Stimulated activated effector memory CD8-positive, alpha-beta T cell treated with anti-CD3 and anti-CD28 coated beads, Interleukin-12 subunit alpha, Interleukin-12 subunit beta, amount 100 ng/mL, for 72 hours (primary cell): ENCODE results near the gene PCARE.
"Not testable (repeated sequence)": the region's sequence is repeated elsewhere in the genome, so short reads cannot be mapped to it uniquely, and the experiment has no call there.

Source experiments
- ATAC-seq: fragments of 150-1000 bp; cut with Tn5 transposase; 2 replicates; pipeline ENCODE4 v1.10.0; 2021
- DNase-seq, 2 donors: peaks; one replicate each; pipeline ENCODE4 v3.0.0; 2021 to 2022; ENCODE audit warnings: low spot score in 2 of 2
- H3K27ac Mint-ChIP-seq: one replicate; pipeline ENCODE4 v1.8.0; 2022; ENCODE audit warnings: mild to moderate bottlenecking, mixed read lengths
- H3K36me3 Mint-ChIP-seq: one replicate; pipeline ENCODE4 v1.8.0; 2022; ENCODE audit warnings: mild to moderate bottlenecking, mixed read lengths
- H3K4me1 Mint-ChIP-seq: one replicate; pipeline ENCODE4 v1.8.0; 2022; ENCODE audit warnings: mixed read lengths
- H3K4me3 Mint-ChIP-seq: one replicate; pipeline ENCODE4 v1.8.0; 2022; ENCODE audit warnings: mild to moderate bottlenecking, mixed read lengths
- H3K9me3 Mint-ChIP-seq: one replicate; pipeline ENCODE4 v1.8.0; 2022; ENCODE audit warnings: mixed read lengths

The PCARE gene

DNA sequence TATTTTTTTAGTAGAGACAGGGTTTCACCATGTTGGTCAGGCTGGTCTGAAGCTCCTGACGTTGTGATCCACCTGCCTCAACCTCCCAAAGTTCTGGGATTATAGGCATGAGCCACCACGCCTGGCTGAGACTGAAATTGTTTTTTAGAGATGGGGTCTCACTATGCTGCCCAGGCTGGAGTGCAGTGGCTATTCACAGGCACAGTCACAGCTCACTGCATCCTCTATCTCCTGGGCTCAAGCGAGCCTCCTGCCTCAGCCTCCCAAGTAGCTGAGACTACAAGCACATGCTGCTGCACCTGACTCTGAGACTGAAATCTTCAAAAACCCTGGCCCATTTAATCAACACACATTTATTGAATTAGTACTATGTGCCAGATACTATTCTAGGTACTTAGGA is 33.2 kb upstream of the PCARE start:
- not testable (repeated sequence) for ATAC-seq, H3K36me3 Mint-ChIP-seq, H3K27ac Mint-ChIP-seq, H3K9me3 Mint-ChIP-seq, H3K4me3 Mint-ChIP-seq
- H3K4me1 Mint-ChIP-seq, result peaks cover 19% of the 10 kb centered on the region
- peak in 1 of 2 donors; percentile 25 for DNase-seq

- H3K9me3 Mint-ChIP-seq, result no peaks in the 10 kb centered on the region
- no peak overlapping the region for H3K4me3 Mint-ChIP-seq
- H3K36me3 Mint-ChIP-seq, result no peaks in the 10 kb centered on the region
- DNase-seq, result peak in 1 of 2 donors; percentile 29
- peaks cover 19% of the 10 kb centered on the region for H3K4me1 Mint-ChIP-seq
- ATAC-seq, result no peak
- H3K27ac Mint-ChIP-seq, result no peak overlapping the region
These were observed 32.7 kb upstream of the PCARE start for GRCh38 chr2:29106980-29107388.

DNA sequence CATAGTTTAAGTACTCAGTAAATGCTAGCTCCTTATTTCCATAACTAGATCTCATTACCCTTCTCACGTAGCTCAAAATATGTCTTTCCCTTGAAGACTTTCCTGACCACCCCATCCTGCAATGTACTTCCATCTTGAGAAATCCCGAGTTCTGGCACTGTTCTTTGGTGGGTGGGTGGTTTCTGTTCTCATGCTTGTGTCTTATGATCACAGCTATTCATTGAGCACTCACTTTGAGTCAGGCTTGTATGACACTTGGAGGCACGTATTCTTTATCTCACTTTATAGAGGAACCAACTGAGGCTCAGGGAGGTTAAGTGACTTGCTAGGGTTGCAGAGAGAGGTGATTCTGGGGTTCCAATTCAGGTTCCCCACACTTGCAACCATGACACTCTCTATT is 31.9 kb upstream of the PCARE start:
- peak in 1 of 2 donors; percentile 43 for DNase-seq
- no peak for ATAC-seq
- no peaks in the 10 kb centered on the region for H3K9me3 Mint-ChIP-seq
- H3K4me1 Mint-ChIP-seq, result peaks cover 14% of the 10 kb centered on the region
- no peaks in the 10 kb centered on the region for H3K36me3 Mint-ChIP-seq
- no peak overlapping the region for H3K27ac Mint-ChIP-seq
- H3K4me3 Mint-ChIP-seq, result no peak overlapping the region

GRCh38 chr2:29105375-29105774 is 31.1 kb upstream of the PCARE start:
- Mint-ChIP-seq H3K4me3 (no peak overlapping the region), H3K4me1 (peaks cover 8% of the 10 kb centered on the region), H3K36me3 (no peaks in the 10 kb centered on the region), H3K27ac (no peak overlapping the region), H3K9me3 (no peaks in the 10 kb centered on the region)
- DNase-seq, result peak in 1 of 2 donors; percentile 28
- ATAC-seq, result no peak

DNA sequence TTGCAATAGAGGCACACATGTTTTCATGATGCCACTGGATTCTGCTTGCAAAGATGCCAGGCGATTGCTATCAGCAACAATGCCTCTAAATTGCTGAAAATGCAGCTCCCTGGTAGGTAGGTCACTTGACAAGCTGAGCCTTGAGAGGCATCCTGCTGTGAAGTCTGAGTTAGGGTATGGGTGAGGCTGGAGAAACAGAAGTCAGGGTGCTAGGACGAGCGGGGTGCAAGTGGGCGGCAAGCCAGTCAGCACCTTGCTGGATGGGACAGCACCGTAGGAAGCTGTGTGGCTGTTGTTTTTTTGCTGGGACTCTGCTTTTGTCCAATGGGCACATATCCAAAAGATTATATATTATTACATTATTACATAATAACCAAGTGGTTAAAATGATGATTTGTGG is 30.4 kb upstream of the PCARE start:
- no peak for DNase-seq
- Mint-ChIP-seq H3K4me1 (peaks cover 3% of the 10 kb centered on the region), H3K27ac (no peak overlapping the region), H3K4me3 (no peak overlapping the region), H3K36me3 (no peaks in the 10 kb centered on the region), H3K9me3 (no peaks in the 10 kb centered on the region)
- no peak for ATAC-seq

GRCh38 chr2:29100564-29100963 is 26.2 kb upstream of the PCARE start:
- no peak overlapping the region for H3K4me3 Mint-ChIP-seq
- H3K36me3 Mint-ChIP-seq, result no peaks in the 10 kb centered on the region
- no peak overlapping the region for H3K27ac Mint-ChIP-seq
- H3K4me1 Mint-ChIP-seq, result no peaks in the 10 kb centered on the region
- no peak for ATAC-seq
- H3K9me3 Mint-ChIP-seq, result no peaks in the 10 kb centered on the region
- no peak for DNase-seq

GRCh38 chr2:29097569-29097968 is 23.2 kb upstream of the PCARE start:
- no peaks in the 10 kb centered on the region for H3K4me1 Mint-ChIP-seq
- DNase-seq (no peak), ATAC-seq (no peak)
- H3K4me3 Mint-ChIP-seq, result no peak overlapping the region
- H3K9me3 Mint-ChIP-seq, result no peaks in the 10 kb centered on the region
- H3K36me3 Mint-ChIP-seq, result no peaks in the 10 kb centered on the region
- H3K27ac Mint-ChIP-seq, result no peak overlapping the region

DNA sequence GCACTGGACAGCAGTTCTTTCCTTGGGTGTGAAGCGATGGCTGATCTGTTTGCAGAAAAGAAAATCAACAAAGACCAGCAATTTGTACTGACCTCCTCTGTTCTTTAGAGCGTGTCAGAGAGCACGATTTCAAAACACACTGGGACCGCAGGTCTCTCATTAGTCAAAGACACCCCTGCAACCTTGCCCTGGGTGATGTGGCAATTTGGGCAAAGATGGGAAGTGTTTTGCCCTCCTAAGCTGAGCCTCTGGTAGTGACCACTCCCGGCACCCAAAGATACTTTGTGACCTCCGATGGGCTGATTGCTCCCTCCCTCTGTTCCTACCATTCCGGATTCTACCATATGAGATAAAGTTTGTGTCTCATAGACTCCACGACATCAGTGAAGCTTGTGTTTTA is 22.6 kb upstream of the PCARE start:
- no peaks in the 10 kb centered on the region for H3K36me3 Mint-ChIP-seq
- ATAC-seq (no peak), DNase-seq (no peak)
- peak overlapping the region; percentile 14 for H3K27ac Mint-ChIP-seq
- H3K4me1 Mint-ChIP-seq, result no peaks in the 10 kb centered on the region
- H3K9me3 Mint-ChIP-seq, result no peaks in the 10 kb centered on the region
- H3K4me3 Mint-ChIP-seq, result no peak overlapping the region

GRCh38 chr2:29090311-29090710 is 16.0 kb upstream of the PCARE start:
- not testable (repeated sequence) for DNase-seq, ATAC-seq, H3K4me3 Mint-ChIP-seq, H3K4me1 Mint-ChIP-seq, H3K36me3 Mint-ChIP-seq, H3K27ac Mint-ChIP-seq, H3K9me3 Mint-ChIP-seq

- no peak overlapping the region for H3K27ac Mint-ChIP-seq
- H3K9me3 Mint-ChIP-seq, result no peaks in the 10 kb centered on the region
- no peaks in the 10 kb centered on the region for H3K4me1 Mint-ChIP-seq
- no peak overlapping the region for H3K4me3 Mint-ChIP-seq
- DNase-seq (no peak), ATAC-seq (no peak)
- no peaks in the 10 kb centered on the region for H3K36me3 Mint-ChIP-seq
These were observed 10.2 kb upstream of the PCARE start for GRCh38 chr2:29084554-29084953.

DNA sequence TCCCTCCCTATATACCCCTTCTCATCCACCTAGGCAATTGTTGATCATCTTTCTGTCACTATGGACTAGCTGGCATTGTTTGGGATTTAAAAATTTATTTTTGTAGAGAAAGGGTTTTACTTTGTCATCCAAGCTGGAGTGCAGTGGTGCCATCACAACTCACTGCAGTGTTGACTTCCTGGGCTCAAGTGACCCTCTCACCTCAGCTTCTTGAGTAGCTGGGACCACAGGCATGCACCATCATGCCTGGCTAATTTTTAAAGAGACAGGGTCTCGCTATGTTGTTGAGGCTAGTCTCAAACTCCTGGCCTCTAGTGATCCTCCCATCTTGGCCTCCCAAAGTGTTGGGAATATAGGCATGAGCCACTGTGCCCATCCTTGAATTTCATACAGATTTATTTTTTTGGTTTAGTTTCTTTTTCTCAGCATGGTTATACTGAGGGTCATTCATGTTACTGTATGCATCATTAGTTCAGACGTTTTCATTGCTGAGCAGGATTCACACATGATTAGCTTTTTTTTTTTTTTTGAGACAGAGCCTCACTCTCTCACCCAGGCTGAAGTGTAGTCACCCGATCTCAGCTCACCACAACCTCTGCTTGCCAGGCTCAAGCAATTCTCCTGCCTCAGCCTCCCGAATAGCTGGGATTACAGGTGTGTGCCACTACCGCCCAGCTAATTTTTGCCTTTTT is 8.6 kb upstream of the PCARE start:
- Mint-ChIP-seq H3K4me3 (no peak overlapping the region), H3K27ac (no peak overlapping the region), H3K4me1 (no peaks in the 10 kb centered on the region), H3K9me3 (no peaks in the 10 kb centered on the region), H3K36me3 (no peaks in the 10 kb centered on the region)
- DNase-seq (no peak), ATAC-seq (no peak)

DNA sequence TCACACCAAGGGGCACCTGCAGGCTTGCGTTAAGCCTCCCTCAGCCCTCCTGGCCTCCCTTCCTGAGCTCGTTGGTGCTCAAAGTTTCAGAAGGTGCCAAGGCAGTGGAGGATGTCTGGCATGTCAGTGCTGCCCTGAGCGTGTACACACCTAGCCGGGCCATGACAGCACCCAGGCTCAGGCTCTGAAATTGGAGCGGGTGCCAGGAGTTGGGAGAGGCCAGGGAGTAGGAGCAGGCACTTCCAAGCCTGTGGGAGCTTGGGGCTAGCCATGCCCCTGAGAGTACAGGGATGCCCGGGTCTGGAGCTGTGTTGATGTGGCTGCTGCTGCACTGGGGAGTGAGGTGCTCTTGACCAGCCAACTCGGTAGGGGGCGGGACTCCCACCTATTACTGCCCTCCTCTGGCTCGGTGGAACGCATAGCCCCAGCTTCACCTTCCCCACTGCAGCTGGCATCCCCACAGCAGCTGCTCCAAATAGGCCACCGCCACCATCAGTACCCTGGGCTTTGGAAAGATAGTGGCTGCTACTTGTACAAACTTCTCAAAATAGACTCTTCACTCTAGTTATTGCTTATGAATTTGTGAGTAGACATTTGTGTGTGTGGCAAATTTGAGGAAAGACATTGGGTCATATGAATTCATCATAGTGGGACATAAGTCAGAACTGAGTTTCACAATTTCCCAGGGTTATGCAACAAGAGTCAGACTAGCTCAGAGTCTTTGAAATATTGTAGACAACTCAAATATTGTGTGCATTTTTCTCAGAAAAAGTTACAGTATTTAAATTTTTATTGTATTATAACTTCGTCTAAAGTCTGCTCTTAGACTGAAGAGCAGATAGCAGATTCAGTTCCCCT is 6.8 kb upstream of the PCARE start:
- no peak for ATAC-seq

GRCh38 chr2:29079887-29080286 is 5.6 kb upstream of the PCARE start:
- H3K36me3 Mint-ChIP-seq, result no peaks in the 10 kb centered on the region
- DNase-seq (no peak), ATAC-seq (no peak)
- H3K4me1 Mint-ChIP-seq, result no peaks in the 10 kb centered on the region
- no peaks in the 10 kb centered on the region for H3K9me3 Mint-ChIP-seq
- H3K4me3 Mint-ChIP-seq, result no peak overlapping the region
- H3K27ac Mint-ChIP-seq, result no peak overlapping the region

More for the DNA sequence above, 6.8 kb upstream of the PCARE start:
- H3K4me3 Mint-ChIP-seq, result no peak overlapping the region
- no peak for DNase-seq
- H3K27ac Mint-ChIP-seq, result no peak overlapping the region
- H3K36me3 Mint-ChIP-seq, result no peaks in the 10 kb centered on the region
- no peaks in the 10 kb centered on the region for H3K4me1 Mint-ChIP-seq
- no peaks in the 10 kb centered on the region for H3K9me3 Mint-ChIP-seq

- no peak for DNase-seq
- Mint-ChIP-seq H3K27ac (no peak overlapping the region), H3K36me3 (no peaks in the 10 kb centered on the region), H3K9me3 (no peaks in the 10 kb centered on the region), H3K4me3 (no peak overlapping the region), H3K4me1 (no peaks in the 10 kb centered on the region)
- ATAC-seq, result no peak
These were observed 1.8 kb upstream of the PCARE start for GRCh38 chr2:29075894-29076705.

DNA sequence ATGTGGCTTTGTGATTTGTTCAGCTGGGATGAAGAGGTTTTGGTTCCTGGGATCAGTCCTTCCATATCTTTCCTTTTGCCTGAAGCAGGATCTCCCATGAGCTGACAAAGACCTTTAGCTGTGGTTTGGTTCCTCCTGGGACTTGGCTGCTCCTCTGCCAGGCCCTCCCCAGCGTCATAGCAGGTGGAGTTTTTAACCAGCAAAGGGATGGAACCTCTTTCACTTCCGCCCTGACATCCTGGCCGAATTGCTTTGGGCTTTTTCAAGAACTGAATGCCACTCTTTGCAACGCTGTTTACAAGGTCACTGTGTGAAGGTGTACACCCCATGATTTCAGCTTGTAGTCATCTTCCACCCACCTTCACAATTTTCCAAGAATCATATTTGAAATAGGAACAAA is 390 bp downstream of the PCARE start:
- H3K9me3 Mint-ChIP-seq, result no peaks in the 10 kb centered on the region
- ATAC-seq (no peak), DNase-seq (no peak)
- no peaks in the 10 kb centered on the region for H3K4me1 Mint-ChIP-seq
- no peak overlapping the region for H3K4me3 Mint-ChIP-seq
- no peaks in the 10 kb centered on the region for H3K36me3 Mint-ChIP-seq
- H3K27ac Mint-ChIP-seq, result no peak overlapping the region
